Measurements from ENCODE around the gene DENND6B.

Gene DENND6B

GRCh38 chr22:50310949-50311444, 15.8 kb downstream of the DENND6B start:
- DNase-seq (ENCODE audit: extremely low read depth, low read depth) = no peak
- TF ChIP-seq CTCF (IDR thresholded peaks at IDR 0.05; ENCODE audit: low read depth, low read length, missing control alignments) = no peak

GRCh38 chr22:50310031-50310722, 16.6 kb downstream of the DENND6B start:
- TF ChIP-seq CTCF (IDR thresholded peaks at IDR 0.05; ENCODE audit: low read depth, low read length, missing control alignments) = no peak
- no peak for DNase-seq (ENCODE audit: extremely low read depth, low read depth)
- no peak overlapping the region for H3K4me3 ChIP-seq (replicated peaks; ENCODE audit: low read depth, low read length)

More at GRCh38 chr22:50310949-50311444, 15.8 kb downstream of the DENND6B start:
- H3K4me3 ChIP-seq (replicated peaks; ENCODE audit: low read depth, low read length) = no peak overlapping the region

GRCh38 chr22:50309601-50309991, 17.2 kb downstream of the DENND6B start:
- no peak for TF ChIP-seq CTCF (IDR thresholded peaks at IDR 0.05; ENCODE audit: low read depth, low read length, missing control alignments)
- no peak for DNase-seq (ENCODE audit: extremely low read depth, low read depth)
- no peak overlapping the region for H3K4me3 ChIP-seq (replicated peaks; ENCODE audit: low read depth, low read length)

GRCh38 chr22:50308986-50309600, 17.7 kb downstream of the DENND6B start:
- no peak for TF ChIP-seq CTCF (IDR thresholded peaks at IDR 0.05; ENCODE audit: low read depth, low read length, missing control alignments)
- H3K4me3 ChIP-seq (replicated peaks; ENCODE audit: low read depth, low read length) = no peak overlapping the region
- no peak for DNase-seq (ENCODE audit: extremely low read depth, low read depth)

- no peak overlapping the region for H3K4me3 ChIP-seq (replicated peaks; ENCODE audit: low read depth, low read length)
- no peak for TF ChIP-seq CTCF (IDR thresholded peaks at IDR 0.05; ENCODE audit: low read depth, low read length, missing control alignments)
Observed at GRCh38 chr22:50308597-50308935, 18.2 kb downstream of the DENND6B start.

GRCh38 chr22:50307890-50308596, 18.8 kb downstream of the DENND6B start:
- TF ChIP-seq CTCF (IDR thresholded peaks at IDR 0.05; ENCODE audit: low read depth, low read length, missing control alignments) = no peak
- DNase-seq (ENCODE audit: extremely low read depth, low read depth) = no peak
- no peak overlapping the region for H3K4me3 ChIP-seq (replicated peaks; ENCODE audit: low read depth, low read length)

More at GRCh38 chr22:50308597-50308935, 18.2 kb downstream of the DENND6B start:
- no peak for DNase-seq (ENCODE audit: extremely low read depth, low read depth)

All from HFF-Myc (cell line).